T-helper 1 cell (primary cell): Measurements from ENCODE around the gene ASXL1.

Experiments
- DNase-seq, 5 donors: peaks; one replicate each; pipeline ENCODE4 v3.0.0-alpha.2; 2012 to 2020

The ASXL1 gene

DNA sequence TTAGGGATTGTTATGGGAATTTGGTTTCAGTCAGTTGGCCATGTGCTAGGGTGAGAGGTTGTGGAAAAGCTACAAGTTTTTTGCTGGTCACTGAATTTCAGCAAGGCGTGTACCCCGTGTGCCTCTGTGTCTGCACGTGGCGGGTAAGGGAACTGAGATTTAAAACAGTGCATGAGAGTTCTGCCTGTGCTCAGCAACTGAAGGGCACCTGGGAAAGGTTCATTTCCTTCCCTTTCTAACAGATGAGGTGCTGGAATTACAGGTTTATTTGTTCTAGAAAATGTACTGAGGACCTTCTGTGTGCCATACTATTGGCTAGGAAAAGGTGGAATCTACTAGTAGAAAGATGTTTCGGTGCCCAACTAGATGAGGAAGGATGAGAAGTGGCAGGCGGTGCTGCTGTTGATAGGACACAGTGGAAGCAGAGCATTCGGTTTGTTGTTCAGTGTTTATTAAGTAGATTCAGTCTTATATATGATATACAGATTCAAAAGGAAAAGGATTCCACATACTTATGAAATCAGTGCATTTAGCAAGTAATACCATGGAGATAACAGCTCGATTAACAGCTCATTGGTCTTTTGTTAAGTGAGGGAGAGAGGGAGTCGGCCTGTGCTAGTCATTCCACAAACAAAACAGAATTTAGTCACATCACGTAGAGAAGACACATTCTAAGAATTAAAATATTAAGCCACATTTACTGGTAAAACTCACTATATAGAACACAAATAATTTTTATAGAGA lies 84.7 kb downstream of the ASXL1 start:
- no peak for DNase-seq

- no peak for DNase-seq
Measured at GRCh38 chr20:32443386-32443974, 85.3 kb downstream of the ASXL1 start.

- no peak for DNase-seq
Measured at GRCh38 chr20:32444474-32445220, 86.5 kb downstream of the ASXL1 start.

DNA sequence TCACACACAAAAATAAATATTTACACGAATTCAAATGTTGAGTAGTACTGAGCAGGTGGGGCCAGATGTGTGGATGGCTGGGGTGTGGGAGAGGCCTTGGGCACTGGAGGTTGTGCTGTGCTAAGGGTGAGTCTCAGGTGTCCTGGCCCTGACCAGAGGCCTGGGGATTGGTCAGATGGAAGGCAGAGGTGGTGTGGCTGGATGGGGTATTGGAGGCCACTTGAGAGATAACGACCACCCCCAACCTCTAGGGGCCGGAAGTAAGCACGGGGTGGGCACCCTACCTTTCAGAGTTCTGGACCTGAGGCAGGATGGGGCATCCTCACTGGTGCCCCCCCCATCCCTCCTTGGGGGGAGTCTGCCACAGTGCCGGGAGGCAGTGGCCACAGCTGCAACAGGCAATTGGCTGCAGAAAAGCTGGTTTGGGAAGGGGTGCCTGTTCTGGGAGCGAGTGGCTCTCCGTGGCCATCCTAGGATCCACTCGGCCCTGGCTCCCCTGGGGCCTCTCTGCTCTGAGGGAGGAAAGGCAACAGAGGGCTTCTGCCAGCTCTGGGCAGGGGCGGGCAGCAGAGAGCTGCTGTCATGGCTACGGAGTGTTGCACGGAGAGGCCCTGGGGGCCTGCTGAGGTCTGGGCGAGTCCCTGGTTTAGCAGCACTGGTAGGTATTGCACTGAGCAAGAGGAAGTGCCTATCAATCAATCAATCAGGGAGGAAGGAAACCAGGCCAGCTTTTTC lies 87.6 kb downstream of the ASXL1 start:
- no peak for DNase-seq

- DNase-seq, result no peak
Measured at GRCh38 chr20:32446301-32447100, 88.4 kb downstream of the ASXL1 start.

- no peak for DNase-seq
Measured at GRCh38 chr20:32447136-32448027, 89.3 kb downstream of the ASXL1 start.

DNA sequence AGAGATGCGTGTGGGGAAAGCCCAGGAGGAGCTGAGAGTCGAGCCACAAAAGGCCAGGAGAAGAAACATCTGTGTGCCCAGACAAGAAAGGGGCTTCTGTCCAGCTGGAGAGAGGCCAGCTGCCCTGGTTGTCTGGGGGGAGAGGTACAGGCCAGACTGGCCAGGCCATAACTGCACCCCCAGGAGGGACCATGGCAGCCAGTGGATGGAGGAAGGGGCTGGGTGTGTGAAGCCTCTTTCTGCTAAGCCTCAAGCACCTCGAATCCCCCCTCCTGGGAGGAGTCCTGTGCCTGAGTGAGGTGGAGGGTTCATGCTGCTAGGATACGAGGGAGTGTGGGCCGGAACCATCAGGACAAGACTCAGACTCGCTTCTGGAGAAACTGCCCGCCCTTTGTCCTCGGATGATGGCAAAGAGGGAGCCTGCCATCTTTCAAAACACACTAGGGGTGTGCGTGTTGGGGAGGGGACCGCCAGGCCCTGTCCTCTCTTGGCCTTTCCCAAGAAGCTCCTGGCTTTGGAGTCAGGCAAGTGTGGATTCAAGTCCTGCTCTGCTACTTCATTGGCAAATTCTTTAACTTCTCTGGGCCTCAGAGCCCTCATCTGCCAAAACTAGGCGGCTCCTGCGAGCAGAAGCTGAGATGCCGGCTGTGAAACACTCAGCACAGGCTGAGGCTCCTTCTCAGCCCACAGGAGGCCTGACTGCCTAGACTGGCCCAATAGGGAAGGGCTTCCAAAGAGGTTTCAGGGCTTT lies 90.3 kb downstream of the ASXL1 start:
- DNase-seq, result no peak

DNA sequence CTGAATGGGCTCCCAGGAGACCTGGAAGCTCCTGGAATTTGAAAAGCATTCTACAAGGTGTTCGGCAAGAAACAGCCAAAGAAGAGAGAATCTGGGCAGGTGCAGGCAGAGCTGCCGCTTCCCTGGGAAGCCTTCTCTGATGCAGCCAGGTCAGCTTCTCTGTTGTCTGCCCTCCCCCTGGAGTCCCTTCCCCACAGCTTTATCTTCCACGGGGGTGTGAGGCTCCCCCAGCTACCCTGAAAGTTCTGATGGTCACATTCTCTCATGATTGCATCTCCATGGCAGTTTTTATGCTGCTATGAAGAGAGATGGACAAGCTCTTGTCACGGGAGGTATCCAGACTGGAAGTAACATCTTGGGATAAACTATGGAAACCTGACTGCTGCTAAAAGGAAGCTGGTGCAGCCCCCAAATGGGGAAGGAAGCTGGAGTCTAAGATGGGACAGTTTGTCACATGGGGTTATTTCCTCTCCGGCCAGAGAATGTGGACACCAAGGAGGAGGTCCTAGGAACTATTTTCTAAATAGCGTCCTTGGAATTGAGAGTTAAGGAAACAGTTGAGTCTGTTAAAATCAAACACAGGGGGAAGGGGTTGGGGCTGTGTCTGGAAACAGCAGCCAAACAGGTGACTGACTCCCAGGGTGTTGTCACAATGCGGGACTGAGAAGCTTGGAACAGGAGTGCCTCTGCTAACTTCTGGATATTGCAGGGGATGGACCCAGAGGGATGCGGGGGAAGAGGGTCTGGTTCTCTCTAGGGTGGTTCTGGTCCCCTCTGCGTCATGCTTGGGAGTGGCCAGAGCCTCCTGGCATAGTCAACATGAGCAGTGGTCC lies 91.1 kb downstream of the ASXL1 start:
- DNase-seq, result no peak

DNA sequence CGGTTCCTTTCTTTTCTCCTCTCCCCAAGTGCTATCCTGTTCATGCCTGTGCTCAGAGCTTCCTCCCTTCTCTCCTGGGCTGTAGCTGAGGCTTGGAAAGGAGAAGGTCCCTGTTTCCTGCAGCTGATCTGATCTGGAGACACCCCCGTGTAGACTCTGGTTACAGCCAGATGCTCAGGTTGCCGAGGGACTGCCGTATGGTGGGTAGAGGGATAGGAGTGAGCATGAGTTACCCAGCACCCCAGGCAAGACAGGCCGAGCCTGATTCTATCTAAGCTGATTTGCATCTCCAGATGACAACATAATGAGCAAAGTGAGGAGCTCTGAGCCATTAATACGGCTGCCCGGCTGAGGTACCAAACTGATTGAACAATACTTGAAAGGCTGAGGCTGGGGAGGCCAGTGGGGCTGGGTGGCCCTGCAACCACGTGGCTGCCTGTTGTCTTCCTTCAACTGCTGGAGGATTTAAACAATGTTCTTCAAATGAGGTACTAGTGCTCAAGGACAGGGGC lies 91.8 kb downstream of the ASXL1 start:
- no peak for DNase-seq

GRCh38 chr20:32450484-32451061 lies 92.4 kb downstream of the ASXL1 start:
- no peak for DNase-seq

DNA sequence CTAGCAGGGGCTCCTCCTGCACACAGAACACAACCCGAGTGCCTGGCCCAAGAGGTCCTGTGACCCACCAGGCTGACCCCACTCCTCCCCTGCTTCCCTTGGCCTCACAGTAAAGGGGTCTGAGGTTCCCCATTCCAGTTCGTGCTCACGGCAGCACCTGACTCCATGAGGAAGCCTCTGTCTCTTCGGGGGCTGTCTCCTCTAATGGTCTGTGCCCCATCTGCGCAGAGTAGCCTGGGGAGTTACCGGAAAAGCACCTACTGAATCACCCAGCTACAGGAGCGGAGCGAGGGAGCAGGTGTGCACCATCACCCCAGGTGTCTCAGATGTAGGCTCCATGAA lies 93.2 kb downstream of the ASXL1 start:
- no peak for DNase-seq

DNA sequence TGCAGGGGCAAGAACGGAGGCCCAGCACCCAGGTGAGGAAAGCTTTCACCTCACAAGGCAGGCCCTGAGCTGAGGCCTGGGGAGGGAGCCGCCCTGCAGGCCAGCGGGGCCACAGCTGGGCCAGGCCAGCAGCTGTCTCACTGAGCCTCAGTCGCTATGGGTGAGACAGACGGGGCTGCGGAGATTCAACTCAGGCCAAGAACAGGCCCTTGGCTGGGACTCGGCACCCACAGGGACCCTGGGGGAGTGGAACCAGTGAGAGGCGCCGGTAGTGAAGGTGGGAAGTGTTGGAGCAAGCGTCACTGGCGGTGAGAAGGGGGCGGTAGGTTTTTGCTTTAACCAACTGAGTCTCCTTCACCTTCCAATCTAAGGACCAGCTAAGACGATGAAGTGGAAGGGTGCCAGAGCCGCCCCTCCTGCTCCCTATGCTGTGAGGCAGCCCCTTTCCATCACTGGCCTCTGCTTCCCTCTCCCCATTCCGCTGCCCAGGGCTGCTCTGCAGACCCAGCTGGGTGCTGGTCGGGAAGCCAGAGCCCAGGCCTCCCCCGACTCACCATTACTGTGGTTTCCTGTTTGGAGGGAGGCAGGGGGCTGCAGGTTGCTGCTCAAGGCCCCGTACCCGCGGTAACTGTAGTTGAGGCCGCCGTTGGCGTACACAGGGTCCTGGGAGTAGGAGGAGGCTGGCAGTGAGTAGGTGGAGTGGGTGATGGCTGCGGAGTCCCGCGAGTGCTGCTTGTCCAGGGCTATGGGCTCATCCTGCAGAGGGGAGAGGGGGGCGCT lies 93.7 kb downstream of the ASXL1 start:
- no peak for DNase-seq

- DNase-seq, result no peak
Measured at GRCh38 chr20:32452776-32453466, 94.8 kb downstream of the ASXL1 start.

DNA sequence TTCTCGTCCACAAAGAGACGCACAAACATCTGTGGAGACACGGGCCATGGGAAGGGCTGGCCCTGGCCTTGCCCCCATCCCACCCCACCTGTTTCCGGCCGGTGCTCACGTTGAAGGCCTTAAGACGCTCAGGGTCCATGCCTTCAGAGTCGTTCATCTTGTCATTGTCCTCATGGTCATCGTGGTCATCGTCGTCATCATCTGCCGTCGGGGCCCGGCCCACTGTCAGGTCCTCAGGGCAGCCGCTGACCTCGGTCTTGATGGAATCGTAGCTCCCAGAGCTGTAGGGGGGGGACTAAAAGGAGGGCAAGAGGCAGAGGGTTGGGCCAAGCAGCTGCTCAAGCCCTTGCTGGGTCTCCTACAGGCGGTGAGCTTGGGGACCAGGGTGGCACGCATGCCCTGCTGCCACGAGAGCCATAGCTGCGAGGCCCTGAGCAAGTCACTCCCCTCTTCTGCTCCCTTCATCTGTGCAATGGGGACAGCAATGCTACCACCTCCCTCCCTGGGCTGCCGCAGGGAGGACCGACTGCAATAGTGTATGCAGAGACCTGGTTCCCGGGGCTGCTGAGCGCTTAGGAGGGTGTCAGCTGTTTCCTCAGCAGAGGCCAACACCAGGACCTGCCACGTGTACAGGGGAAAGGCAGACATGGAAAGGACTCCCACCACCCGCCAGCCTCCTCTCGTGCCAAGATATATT lies 95.5 kb downstream of the ASXL1 start:
- no peak for DNase-seq

DNA sequence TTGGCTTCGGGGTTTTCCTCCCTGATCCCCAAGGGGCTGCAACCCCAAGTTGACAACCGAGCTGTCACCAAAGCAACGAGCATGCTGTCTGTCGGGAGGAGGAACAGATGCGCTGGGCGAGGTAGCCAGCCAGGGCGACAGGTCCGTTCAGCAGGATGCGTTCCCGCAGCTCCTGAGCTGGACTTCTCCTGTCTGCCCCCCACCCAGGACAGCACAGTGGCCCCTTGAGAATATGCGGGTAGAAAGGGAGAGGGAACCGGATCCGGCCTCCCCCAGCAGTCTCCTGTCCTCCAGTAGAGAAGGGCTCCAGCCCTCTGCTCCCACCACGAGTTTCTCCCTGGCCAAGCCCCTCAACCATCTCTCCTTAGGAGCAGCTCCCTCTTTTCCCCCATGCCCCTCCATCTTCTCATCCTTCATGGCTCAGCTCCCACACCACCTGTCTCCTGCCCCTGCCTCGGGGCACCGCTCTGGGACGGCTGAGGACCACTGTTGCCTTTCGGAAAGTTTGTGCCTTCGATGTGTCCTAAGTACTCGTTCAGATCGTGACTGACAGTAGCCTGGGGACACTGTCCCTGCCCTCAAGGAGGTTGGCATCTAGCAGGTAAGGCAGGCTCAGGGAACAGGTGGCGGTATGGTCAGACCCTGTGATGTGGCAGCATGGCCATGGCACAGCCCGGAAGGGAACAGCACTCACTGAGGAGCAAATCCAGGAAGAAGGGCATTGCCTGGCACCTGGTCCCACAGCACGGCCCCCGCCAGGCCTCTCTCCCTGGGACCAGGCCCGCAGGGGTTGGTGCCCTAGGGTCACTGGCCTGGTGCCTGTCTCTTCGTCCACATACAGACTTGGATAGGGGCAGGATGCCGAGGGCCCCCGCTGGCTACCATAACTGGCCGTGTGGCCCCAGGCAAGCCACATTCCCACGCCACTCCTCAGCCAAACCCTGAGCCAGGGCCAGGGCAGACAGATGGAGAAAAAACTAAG lies 96.3 kb downstream of the ASXL1 start:
- DNase-seq, result no peak
